Smooth muscle cell (in vitro differentiated cells): ENCODE data around the gene MAD2L1. TPM values are rescaled to one million over a fixed set of nuclear protein-coding genes. Genes with fewer than 3 reads are reported as not detected.

Experiments used
- DNase-seq: peaks from one replicate; lab custom pipeline; 2025; ENCODE audit not compliant: unreplicated experiment; lab: John Stamatoyannopoulos, UW
- H2AFZ ChIP-seq: fragments of 200-600 bp; sonication (generic); 2 replicates; pipeline ENCODE4 v1.6.0; 2016; ENCODE audit warnings: antibody characterized with exemption, low read depth, mild to moderate bottlenecking
- H3F3A ChIP-seq: fragments of 200-600 bp; sonication (generic); 2 replicates; pipeline ENCODE4 v1.6.0; 2017; ENCODE audit warnings: antibody characterized with exemption, low read depth
- H3K27ac ChIP-seq: fragments of 200-600 bp; sonication (generic); 2 replicates; pipeline ENCODE4 v1.5.1; 2016; ENCODE audit warnings: low read depth, mild to moderate bottlenecking
- H3K27me3 ChIP-seq: fragments of 200-600 bp; sonication (generic); 2 replicates; pipeline ENCODE4 v1.6.1; 2016; ENCODE audit warnings: low read depth, mild to moderate bottlenecking
- H3K36me3 ChIP-seq: fragments of 200-600 bp; sonication (generic); 2 replicates; pipeline ENCODE4 v1.5.1; 2016; ENCODE audit warnings: low read depth
- H3K4me1 ChIP-seq: fragments of 200-600 bp; sonication (generic); 2 replicates; pipeline ENCODE4 v1.5.1; 2016; ENCODE audit warnings: low read depth
- H3K4me2 ChIP-seq: fragments of 200-600 bp; sonication (generic); 2 replicates; pipeline ENCODE4 v1.6.0; 2016; ENCODE audit warnings: mild to moderate bottlenecking
- H3K4me3 ChIP-seq: fragments of 200-600 bp; sonication (generic); 2 replicates; pipeline ENCODE4 v1.5.1; 2016; ENCODE audit warnings: mild to moderate bottlenecking
- H3K79me2 ChIP-seq: fragments of 200-600 bp; sonication (generic); 2 replicates; pipeline ENCODE4 v1.6.0; 2016; ENCODE audit warnings: low read depth, mild to moderate bottlenecking
- H3K9ac ChIP-seq: fragments of 200-600 bp; sonication (generic); 2 replicates; pipeline ENCODE4 v1.6.0; 2016; ENCODE audit warnings: low read depth
- H3K9me3 ChIP-seq: fragments of 200-600 bp; sonication (generic); replicated peaks from 2 replicates; pipeline ENCODE4 v1.5.1; 2016; ENCODE audit warnings: low read depth
- H4K20me1 ChIP-seq: fragments of 200-600 bp; sonication (generic); 2 replicates; pipeline ENCODE4 v1.6.0; 2016; ENCODE audit warnings: low read depth
- CTCF ChIP-seq: fragments of 200-600 bp; sonication (generic); IDR thresholded peaks from 2 replicates; pipeline ENCODE4 v1.5.1; 2017; ENCODE audit warnings: borderline replicate concordance, mild to moderate bottlenecking, antibody characterized with exemption; ENCODE audit not compliant: insufficient read depth, poor library complexity, severe bottlenecking
- WGBS: methylation state at CpG from one replicate; pipeline ENCODE4 v1.1.7; 2016; ENCODE audit warnings: low lambda C conversion rate; 5-methylcytosine and 5-hydroxymethylcytosine counted together
- polyA plus RNA-seq: library from polyadenylated mRNA; unstranded; fragments of >200 nt; fragmentation: Nextera tagmentation; extraction: Ambion mirVana; gene quantifications from 2 replicates; pipeline ENCODE4 v1.2.1, GENCODE V29; 2016
- total RNA-seq: library from RNA; depleted of rRNA; stranded (reverse); fragments of >200 nt; gene quantifications from 2 replicates; pipeline ENCODE4 v1.2.3, GENCODE V29; 2014

The MAD2L1 gene
- total and polyA plus RNA-seq, 2 experiments from 2014 or later = 19.1 to 19.3 TPM

- Histone ChIP-seq H3F3A (no peaks in the 10 kb centered on the region), H3K79me2 (no peaks in the 10 kb centered on the region), H3K9me3 (no peaks in the 10 kb centered on the region), H3K27me3 (peaks cover 25% of the 10 kb centered on the region), H3K4me1 (no peaks in the 10 kb centered on the region), H2AFZ (no peak overlapping the region), H3K4me2 (no peak overlapping the region), H3K9ac (no peak overlapping the region), H3K36me3 (no peaks in the 10 kb centered on the region), H3K27ac (no peak overlapping the region), H4K20me1 (no peaks in the 10 kb centered on the region), H3K4me3 (no peak overlapping the region)
- no peak for DNase-seq
- 82% methylated on average over 2 of the region's 2 CpGs for WGBS
- TF ChIP-seq CTCF = no peak
Observed at GRCh38 chr4:120034913-120035312, 31.7 kb downstream of the MAD2L1 start.

GRCh38 chr4:120026853-120027252 lies 39.8 kb downstream of the MAD2L1 start:
- H3K4me3 ChIP-seq = no peak overlapping the region
- H3K4me2 ChIP-seq = no peak overlapping the region
- H3K9me3 ChIP-seq = no peaks in the 10 kb centered on the region
- no peaks in the 10 kb centered on the region for H4K20me1 ChIP-seq
- H3F3A ChIP-seq = no peaks in the 10 kb centered on the region
- DNase-seq = no peak
- H3K27me3 ChIP-seq = peaks cover 12% of the 10 kb centered on the region
- WGBS = 72% methylated on average over 2 of the region's 2 CpGs
- no peak overlapping the region for H2AFZ ChIP-seq
- no peaks in the 10 kb centered on the region for H3K36me3 ChIP-seq
- H3K27ac ChIP-seq = no peak overlapping the region
- H3K4me1 ChIP-seq = no peaks in the 10 kb centered on the region
- H3K9ac ChIP-seq = no peak overlapping the region
- no peak for TF ChIP-seq CTCF
- H3K79me2 ChIP-seq = no peaks in the 10 kb centered on the region

GRCh38 chr4:120025516-120025915 lies 41.1 kb downstream of the MAD2L1 start:
- no peaks in the 10 kb centered on the region for H3K9me3 ChIP-seq
- H3K4me1 ChIP-seq = no peaks in the 10 kb centered on the region
- WGBS = 80% methylated on average over 1 of the region's 1 CpG
- DNase-seq = no peak
- no peak overlapping the region for H3K9ac ChIP-seq
- H4K20me1 ChIP-seq = no peaks in the 10 kb centered on the region
- H2AFZ ChIP-seq = no peak overlapping the region
- H3K27me3 ChIP-seq = peaks cover 12% of the 10 kb centered on the region
- TF ChIP-seq CTCF = no peak
- H3K4me3 ChIP-seq = no peak overlapping the region
- H3F3A ChIP-seq = no peaks in the 10 kb centered on the region
- H3K27ac ChIP-seq = no peak overlapping the region
- H3K36me3 ChIP-seq = no peaks in the 10 kb centered on the region
- no peak overlapping the region for H3K4me2 ChIP-seq
- no peaks in the 10 kb centered on the region for H3K79me2 ChIP-seq

GRCh38 chr4:120018786-120019185 lies 47.9 kb downstream of the MAD2L1 start:
- Histone ChIP-seq H3K27ac (no peak overlapping the region), H3K27me3 (peaks cover 7% of the 10 kb centered on the region), H3K9ac (no peak overlapping the region), H3K79me2 (no peaks in the 10 kb centered on the region), H3K9me3 (no peaks in the 10 kb centered on the region), H4K20me1 (no peaks in the 10 kb centered on the region), H3F3A (no peaks in the 10 kb centered on the region), H3K4me2 (no peak overlapping the region), H3K4me3 (no peak overlapping the region), H3K4me1 (no peaks in the 10 kb centered on the region), H3K36me3 (no peaks in the 10 kb centered on the region), H2AFZ (no peak overlapping the region)
- 79% methylated on average over 1 of the region's 1 CpG for WGBS
- DNase-seq = no peak
- no peak for TF ChIP-seq CTCF
